A673 (cell line): ENCODE data around the gene RAB15. TPM values are rescaled to one million over a fixed set of nuclear protein-coding genes. Genes with fewer than 3 reads are reported as not detected.

ENCODE experiments used
- BruUV-seq: library from RNA; stranded (reverse); fragments of 400-500 nt; replicated peaks from 2 replicates; lab custom pipeline; 2021; lab: Mats Ljungman, UMichigan
- CTCF ChIA-PET: fragments of 300-600 bp; sonication (Branson Sonifier 250); formaldehyde crosslinking; loops from one replicate; lab custom pipeline; 2022; ENCODE audit warnings: antibody characterized with exemption; lab: Charles Lee
- POLR2A ChIA-PET: fragments of 300-600 bp; sonication (Branson Sonifier 250); formaldehyde crosslinking; loops from one replicate; lab custom pipeline; 2022; ENCODE audit warnings: antibody characterized with exemption; ENCODE audit not compliant: low non-redundant PET; lab: Charles Lee
- DNase-seq: peaks from one replicate; pipeline ENCODE4 v3.0.0-alpha.2; 2015; ENCODE audit warnings: low spot score
- H3K27ac ChIP-seq: fragments of 200-600 bp; sonication (generic); 2 replicates; pipeline ENCODE4 v1.5.1; 2016; ENCODE audit warnings: mixed run types, low read depth, mild to moderate bottlenecking, mixed read lengths, antibody characterized with exemption, low read length; ENCODE audit not compliant: poor library complexity, severe bottlenecking
- H3K27me3 ChIP-seq: fragments of 200-600 bp; sonication (generic); replicated peaks from 2 replicates; pipeline ENCODE4 v1.6.1; 2017; ENCODE audit warnings: mixed run types, low read depth, mild to moderate bottlenecking, mixed read lengths, antibody characterized with exemption, low read length; ENCODE audit not compliant: insufficient read depth, poor library complexity
- H3K36me3 ChIP-seq: fragments of 200-600 bp; sonication (generic); 2 replicates; pipeline ENCODE4 v1.6.1; 2016; ENCODE audit warnings: mixed run types, mild to moderate bottlenecking, mixed read lengths, antibody characterized with exemption, low read length; ENCODE audit not compliant: insufficient read depth, poor library complexity, severe bottlenecking
- H3K4me1 ChIP-seq: fragments of 200-600 bp; sonication (generic); 2 replicates; pipeline ENCODE4 v1.6.1; 2017; ENCODE audit warnings: mixed run types, mild to moderate bottlenecking, mixed read lengths, antibody characterized with exemption, low read length; ENCODE audit not compliant: insufficient read depth, poor library complexity, severe bottlenecking
- H3K4me3 ChIP-seq: fragments of 200-600 bp; sonication (generic); 2 replicates; pipeline ENCODE4 v1.5.1; 2016; ENCODE audit warnings: low read depth, mixed run types, mild to moderate bottlenecking, mixed read lengths, low read length; ENCODE audit not compliant: poor library complexity, severe bottlenecking
- H3K9me3 ChIP-seq: fragments of 200-600 bp; sonication (generic); 2 replicates; pipeline ENCODE4 v1.6.1; 2016; ENCODE audit warnings: mixed run types, low read depth, mild to moderate bottlenecking, mixed read lengths, antibody characterized with exemption, low read length; ENCODE audit not compliant: poor library complexity, severe bottlenecking
- EZH2 ChIP-seq: fragments of 200-600 bp; sonication (generic); IDR thresholded peaks from 2 replicates; pipeline ENCODE4 v1.6.1; 2017; ENCODE audit warnings: borderline replicate concordance, low read depth, mild to moderate bottlenecking, mixed read lengths, antibody characterized with exemption, low read length; ENCODE audit not compliant: poor library complexity, severe bottlenecking
- intact Hi-C: fragments of 100-400 bp; cut with micrococcal nuclease; formaldehyde crosslinking; loops from one replicate; pipeline ENCODE4 v1.10.0; 2022; ENCODE audit not compliant: unreplicated experiment
- total RNA-seq: library from RNA; stranded (reverse); gene quantifications from 2 replicates; pipeline ENCODE4 v1.2.3, GENCODE V29; 2021
- TF ChIP-seq, protein P1 (sequence below): fragments of 300-800, 200-600 bp; sonication (generic); conservative IDR thresholded peaks from 2 replicates; pipeline ENCODE4 v1.5.1; 2017; ENCODE audit warnings: low read depth, mild to moderate bottlenecking, antibody characterized with exemption, low read length, moderate library complexity, mixed read lengths

RAB15 gene
- total RNA-seq, 1 experiment from 2014 or later, result 23.6 TPM

DNA sequence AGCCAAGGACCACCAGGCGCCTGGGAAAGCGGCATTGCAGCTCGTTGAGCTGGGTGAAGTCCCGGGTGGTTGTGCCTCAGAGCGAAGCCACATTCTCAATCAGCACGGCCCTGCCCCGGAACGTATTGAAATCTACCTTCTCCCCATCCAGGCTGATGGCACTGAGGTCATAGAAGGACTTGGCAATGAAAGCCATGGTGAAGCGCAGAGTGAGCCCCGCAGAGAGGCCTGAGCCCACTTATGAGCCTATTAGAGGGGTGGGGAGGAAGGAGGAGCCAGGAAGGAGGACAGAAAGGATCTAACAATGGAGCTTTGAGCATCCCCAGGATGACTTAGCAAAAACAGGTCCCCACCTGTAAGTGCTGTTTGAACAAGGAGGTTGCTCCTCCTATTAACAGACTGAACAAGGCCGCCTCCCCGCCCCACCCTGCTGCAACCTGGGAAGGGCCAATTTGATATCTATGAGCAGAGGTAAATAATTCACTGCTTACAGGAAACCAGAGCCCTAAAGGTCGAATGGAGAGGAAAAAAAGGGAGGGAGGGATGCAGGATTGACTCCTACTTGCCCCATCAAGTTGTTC lies 29.5 kb downstream of the RAB15 start, which contains the start of gene GPX2:
TSS of gene GPX2 (minus strand) at position 215 of the 581 bp plus-strand sequence. CDS start at position 196, 19 bp downstream.
- CTCF ChIA-PET, result no interaction called here
- BruUV-seq, result no TSS peak
- intact Hi-C loops, result no loop called here
- POLR2A ChIA-PET, result no interaction called here
- no peak for DNase-seq
- no peaks in the 10 kb centered on the region for H3K27me3 ChIP-seq
- H3K9me3 ChIP-seq, result no peaks in the 10 kb centered on the region
- H3K4me3 ChIP-seq, result no peak within 1 kb of the TSS
- no peak for TF ChIP-seq EZH2
- TF ChIP-seq, protein P1, sequence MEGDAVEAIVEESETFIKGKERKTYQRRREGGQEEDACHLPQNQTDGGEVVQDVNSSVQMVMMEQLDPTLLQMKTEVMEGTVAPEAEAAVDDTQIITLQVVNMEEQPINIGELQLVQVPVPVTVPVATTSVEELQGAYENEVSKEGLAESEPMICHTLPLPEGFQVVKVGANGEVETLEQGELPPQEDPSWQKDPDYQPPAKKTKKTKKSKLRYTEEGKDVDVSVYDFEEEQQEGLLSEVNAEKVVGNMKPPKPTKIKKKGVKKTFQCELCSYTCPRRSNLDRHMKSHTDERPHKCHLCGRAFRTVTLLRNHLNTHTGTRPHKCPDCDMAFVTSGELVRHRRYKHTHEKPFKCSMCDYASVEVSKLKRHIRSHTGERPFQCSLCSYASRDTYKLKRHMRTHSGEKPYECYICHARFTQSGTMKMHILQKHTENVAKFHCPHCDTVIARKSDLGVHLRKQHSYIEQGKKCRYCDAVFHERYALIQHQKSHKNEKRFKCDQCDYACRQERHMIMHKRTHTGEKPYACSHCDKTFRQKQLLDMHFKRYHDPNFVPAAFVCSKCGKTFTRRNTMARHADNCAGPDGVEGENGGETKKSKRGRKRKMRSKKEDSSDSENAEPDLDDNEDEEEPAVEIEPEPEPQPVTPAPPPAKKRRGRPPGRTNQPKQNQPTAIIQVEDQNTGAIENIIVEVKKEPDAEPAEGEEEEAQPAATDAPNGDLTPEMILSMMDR, result no peak
- peaks cover 3% of the 10 kb centered on the region for H3K36me3 ChIP-seq
- peaks cover 8% of the 10 kb centered on the region for H3K4me1 ChIP-seq
- H3K27ac ChIP-seq, result no peak within 1 kb of the TSS

DNA sequence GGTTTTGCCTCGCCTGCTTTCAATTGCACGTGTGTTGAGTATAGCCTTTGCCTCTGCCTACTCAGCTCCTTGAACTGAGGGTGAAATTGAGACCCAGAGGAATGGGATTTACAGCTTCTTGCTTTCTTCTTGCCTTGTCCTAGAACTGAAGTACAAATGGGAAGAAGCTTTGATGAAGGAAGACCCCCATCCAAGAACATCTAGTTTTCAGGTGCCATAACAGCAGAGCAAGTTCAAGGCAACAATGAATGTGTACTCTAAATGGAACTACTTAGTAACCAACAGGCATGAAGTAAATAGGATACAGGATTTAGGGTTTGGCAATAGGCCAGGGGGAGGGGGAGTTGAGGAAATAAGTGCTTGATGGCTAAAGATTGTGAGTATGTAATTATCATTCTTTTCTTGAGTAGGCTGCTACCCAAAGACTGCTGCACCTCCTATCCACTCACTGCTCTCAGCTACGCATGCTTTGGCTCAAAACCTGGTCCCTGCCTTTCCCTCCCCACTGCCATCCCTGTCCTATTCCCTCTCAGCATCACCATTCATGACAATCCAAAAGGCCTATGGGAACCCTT lies 31.7 kb downstream of the RAB15 start:
- H3K27ac ChIP-seq, result no peak overlapping the region
- CTCF ChIA-PET, result no interaction called here
- H3K4me3 ChIP-seq, result no peak overlapping the region
- TF ChIP-seq, protein P1, result no peak
- no peak for TF ChIP-seq EZH2
- H3K36me3 ChIP-seq, result no peaks in the 10 kb centered on the region
- peak; percentile 26 for DNase-seq
- POLR2A ChIA-PET, result no interaction called here
- no TSS peak for BruUV-seq
- no peaks in the 10 kb centered on the region for H3K9me3 ChIP-seq
- intact Hi-C loops, result no loop called here
- peaks cover 11% of the 10 kb centered on the region for H3K4me1 ChIP-seq
- H3K27me3 ChIP-seq, result no peaks in the 10 kb centered on the region

DNA sequence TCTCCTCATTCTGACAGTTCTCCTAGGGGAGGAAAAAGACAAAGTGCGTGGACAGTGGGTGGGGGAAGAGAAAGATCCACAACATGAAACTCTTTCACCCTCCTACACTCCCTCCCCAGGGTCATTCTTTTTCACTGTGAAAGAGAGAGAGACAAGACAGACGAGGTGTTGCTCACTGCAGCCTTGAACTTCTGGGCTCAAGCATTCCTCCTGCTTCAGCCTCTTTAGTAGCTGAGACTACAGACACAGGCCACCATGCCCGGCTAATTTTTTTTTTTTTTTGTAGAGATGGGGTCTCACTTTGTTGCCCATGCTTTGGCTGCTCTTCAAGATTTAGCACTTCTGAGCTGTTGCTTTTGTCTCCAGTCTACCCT lies 32.3 kb downstream of the RAB15 start:
- Histone ChIP-seq H3K9me3 (no peaks in the 10 kb centered on the region), H3K4me3 (no peak overlapping the region), H3K36me3 (no peaks in the 10 kb centered on the region), H3K27me3 (no peaks in the 10 kb centered on the region), H3K27ac (no peak overlapping the region), H3K4me1 (peaks cover 12% of the 10 kb centered on the region)
- POLR2A ChIA-PET, result no interaction called here
- no peak for TF ChIP-seq EZH2
- TF ChIP-seq, protein P1, result no peak
- intact Hi-C loops, result no loop called here
- BruUV-seq, result no TSS peak
- DNase-seq, result no peak
- CTCF ChIA-PET, result no interaction called here
